Activated T-helper 2 cell treated with anti-CD3 and anti-CD28 coated beads, Interferon-gamma antibody, Interleukin-2, Interleukin-4, amounts not matched to agents 10 μg/mL and 5 μg/mL and 100 μg/mL, durations not matched to agents 14 hours and 24 hours and 36 hours (primary cell): Measurements from ENCODE around the gene SMAP1. TPM values are rescaled to one million over a fixed set of nuclear protein-coding genes. Genes with fewer than 3 reads are reported as not detected.
"Not testable (repeated sequence)": the region's sequence is repeated elsewhere in the genome, so short reads cannot be mapped to it uniquely, and the experiment has no call there.

Experiments used
- DNase-seq: peaks from one replicate; pipeline ENCODE4 v3.0.0; 2021; ENCODE audit warnings: low spot score
- H3K27ac Mint-ChIP-seq: one replicate; pipeline ENCODE4 v1.8.0; 2021; ENCODE audit warnings: mixed read lengths
- H3K27me3 Mint-ChIP-seq: one replicate; pipeline ENCODE4 v1.8.0; 2021; ENCODE audit warnings: low read depth, mixed read lengths
- H3K36me3 Mint-ChIP-seq: one replicate; pipeline ENCODE4 v1.8.0; 2021; ENCODE audit warnings: low read depth, mixed read lengths
- H3K4me1 Mint-ChIP-seq: one replicate; pipeline ENCODE4 v1.8.0; 2021; ENCODE audit warnings: low read depth, mixed read lengths
- H3K4me3 Mint-ChIP-seq: one replicate; pipeline ENCODE4 v1.8.0; 2021; ENCODE audit warnings: low read depth, mild to moderate bottlenecking, moderate library complexity, mixed read lengths
- H3K9me3 Mint-ChIP-seq: one replicate; pipeline ENCODE4 v1.8.0; 2021; ENCODE audit warnings: mixed read lengths
- intact Hi-C: fragments of 100-400 bp; cut with micrococcal nuclease; formaldehyde crosslinking; loops from one replicate; pipeline ENCODE4 v1.15.1; 2023
- total RNA-seq: library from RNA; stranded (reverse); gene quantifications from 2 replicates; pipeline ENCODE4 v1.2.3, GENCODE V29; 2022

The SMAP1 gene
- total RNA-seq, 1 donor from 2014 or later, result 26.0 TPM

DNA sequence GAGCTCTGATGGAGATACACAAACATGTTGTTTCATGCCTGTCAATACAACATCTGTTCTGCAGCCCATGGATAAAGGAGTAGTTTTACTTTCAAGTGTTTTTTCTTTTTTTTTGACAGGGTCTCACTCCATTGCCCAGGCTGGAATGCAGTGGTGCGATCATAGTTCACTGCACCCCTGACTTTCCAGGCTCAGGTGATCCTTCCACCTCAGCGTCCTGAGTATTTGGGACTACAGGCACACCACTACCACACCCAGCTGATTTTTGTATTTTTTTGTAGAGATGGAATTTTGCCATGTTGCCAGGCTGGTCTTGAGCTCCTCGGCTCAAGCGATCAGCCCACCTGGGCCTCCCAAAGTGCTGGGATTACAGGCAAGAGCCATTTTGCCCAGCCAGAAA lies 97.0 kb downstream of the SMAP1 start:
- no peaks in the 10 kb centered on the region for H3K27me3 Mint-ChIP-seq
- DNase-seq, result no peak
- no peak overlapping the region for H3K27ac Mint-ChIP-seq
- H3K9me3 Mint-ChIP-seq, result peaks cover 10% of the 10 kb centered on the region
- H3K36me3 Mint-ChIP-seq, result peaks cover 29% of the 10 kb centered on the region
- H3K4me3 Mint-ChIP-seq, result no peak overlapping the region
- intact Hi-C loops, result no loop called here
- no peaks in the 10 kb centered on the region for H3K4me1 Mint-ChIP-seq

DNA sequence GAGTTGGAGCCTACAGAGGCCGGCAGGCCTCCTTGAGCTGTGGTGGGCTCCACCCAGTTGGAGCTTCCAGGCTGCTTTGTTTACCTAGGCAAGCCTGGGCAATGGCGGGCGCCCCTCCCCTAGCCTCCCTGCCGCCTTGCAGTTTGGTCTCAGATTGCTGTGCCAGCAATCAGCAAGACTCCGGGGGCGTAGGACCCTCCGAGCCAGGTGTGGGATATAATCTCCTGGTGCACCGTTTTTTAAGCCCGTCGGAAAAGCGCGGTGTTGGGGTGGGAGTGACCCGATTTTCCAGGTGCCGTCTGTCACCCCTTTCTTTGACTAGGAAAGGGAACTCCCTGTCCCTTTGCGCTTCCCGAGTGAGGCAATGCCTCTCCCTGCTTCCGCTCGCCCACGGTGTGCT lies 103.7 kb downstream of the SMAP1 start:
- intact Hi-C loops, H3K4me1 Mint-ChIP-seq, H3K27me3 Mint-ChIP-seq, H3K9me3 Mint-ChIP-seq, H3K4me3 Mint-ChIP-seq, DNase-seq, H3K27ac Mint-ChIP-seq: not testable (repeated sequence)
- H3K36me3 Mint-ChIP-seq, result peaks cover 34% of the 10 kb centered on the region

DNA sequence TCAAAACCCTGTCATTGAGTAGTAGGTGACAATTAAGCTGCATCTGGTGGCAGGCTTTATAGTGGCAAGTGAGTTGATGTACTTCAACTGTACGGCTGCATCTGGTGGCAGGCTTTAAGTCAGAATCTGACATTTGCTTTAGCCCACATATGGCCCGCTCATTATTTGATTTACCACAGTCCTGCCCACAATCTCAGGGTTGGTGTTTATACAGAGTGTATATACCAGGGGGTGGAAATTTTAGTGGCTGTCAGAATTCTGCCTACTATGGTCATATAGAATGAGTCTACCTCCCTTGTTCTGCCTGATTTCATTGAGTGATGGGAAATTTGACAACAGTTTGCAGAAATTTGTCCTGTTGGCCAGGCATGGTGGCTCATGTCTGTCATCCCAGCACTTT lies 112.3 kb downstream of the SMAP1 start:
- no peak for DNase-seq
- H3K4me1 Mint-ChIP-seq, result no peaks in the 10 kb centered on the region
- H3K27me3 Mint-ChIP-seq, result no peaks in the 10 kb centered on the region
- intact Hi-C loops, result no loop called here
- no peak overlapping the region for H3K27ac Mint-ChIP-seq
- H3K9me3 Mint-ChIP-seq, result peaks cover 35% of the 10 kb centered on the region
- H3K4me3 Mint-ChIP-seq, result no peak overlapping the region
- H3K36me3 Mint-ChIP-seq, result peaks cover 48% of the 10 kb centered on the region

DNA sequence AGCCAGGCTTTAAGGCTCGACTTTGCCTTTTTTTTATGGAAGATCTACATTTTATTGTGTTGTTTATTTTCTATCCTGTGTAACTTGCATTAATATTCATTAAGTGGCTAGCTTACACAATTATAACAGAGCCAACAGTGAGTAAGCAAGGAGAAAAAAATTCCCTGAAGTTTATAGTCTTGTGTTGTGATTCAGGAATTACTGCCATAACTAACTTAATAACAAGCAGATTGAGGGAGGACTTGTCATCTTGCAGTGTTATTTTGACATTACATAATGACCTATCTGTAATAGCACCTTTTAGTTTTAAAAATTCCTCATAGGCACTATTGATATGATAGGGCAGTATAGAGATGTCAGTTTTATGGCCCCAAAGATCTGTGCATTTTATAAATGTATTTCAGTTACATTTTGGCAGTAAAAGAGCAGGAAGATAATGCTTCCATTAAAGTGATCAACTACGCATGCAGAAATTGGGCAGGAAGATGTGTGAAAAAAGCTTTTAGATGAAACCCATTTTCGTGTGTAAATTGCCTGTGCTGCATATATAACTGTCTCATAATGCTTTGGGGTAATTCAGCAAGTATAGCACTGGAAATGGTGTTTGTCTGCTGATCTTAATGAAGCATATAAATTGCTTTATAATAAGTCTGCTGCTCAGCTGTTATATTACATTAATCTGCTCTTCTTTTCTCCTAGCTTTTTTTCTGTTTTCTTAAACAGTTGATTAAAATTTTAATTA lies 123.0 kb downstream of the SMAP1 start:
- intact Hi-C loops, result no loop called here
- Mint-ChIP-seq H3K9me3 (peaks cover 19% of the 10 kb centered on the region), H3K4me1 (no peaks in the 10 kb centered on the region), H3K36me3 (peaks cover 21% of the 10 kb centered on the region), H3K27ac (no peak overlapping the region), H3K27me3 (no peaks in the 10 kb centered on the region), H3K4me3 (no peak overlapping the region)
- DNase-seq, result no peak

DNA sequence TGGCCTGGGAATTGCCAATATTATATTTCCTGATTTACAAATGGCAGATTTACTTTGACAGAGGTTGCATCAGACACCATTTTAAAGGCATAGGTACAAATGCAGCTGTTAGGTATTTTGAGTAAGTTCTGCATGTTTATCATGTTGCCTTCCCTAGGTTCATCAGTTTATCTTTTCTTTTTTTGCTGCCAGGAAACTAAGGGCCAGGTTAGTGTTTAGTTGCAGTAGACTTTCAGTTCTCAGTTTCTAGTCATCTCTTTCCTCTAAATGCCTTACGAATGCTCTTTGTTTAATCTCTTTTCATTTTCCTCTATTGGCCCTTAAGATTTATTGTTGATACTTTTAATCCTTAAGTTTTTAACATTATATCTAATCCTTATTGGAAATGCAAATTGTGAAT lies 129.9 kb downstream of the SMAP1 start:
- intact Hi-C loops, result no loop called here
- H3K36me3 Mint-ChIP-seq, result peaks cover 48% of the 10 kb centered on the region
- peaks cover 17% of the 10 kb centered on the region for H3K4me1 Mint-ChIP-seq

DNA sequence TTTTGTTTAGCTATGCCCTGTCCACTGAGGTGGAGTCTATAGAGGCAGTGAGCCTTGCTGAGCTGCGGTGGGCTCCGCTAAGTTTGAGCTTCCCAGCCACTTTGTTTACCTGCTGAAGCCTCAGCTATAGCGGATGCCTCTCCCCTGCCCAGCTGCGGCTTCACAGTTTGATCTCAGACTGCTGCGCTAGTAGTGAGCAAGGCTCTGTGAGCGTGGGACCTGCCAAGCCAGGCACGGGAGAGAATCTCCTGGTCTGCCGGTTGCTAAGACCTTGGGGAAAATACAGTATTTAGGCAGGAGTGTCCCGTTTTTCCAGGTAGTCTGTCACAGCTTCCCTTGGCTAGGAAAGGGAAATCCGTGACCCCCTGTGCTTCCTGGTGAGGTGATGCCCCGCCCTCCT lies 138.4 kb downstream of the SMAP1 start:
- Mint-ChIP-seq H3K27ac (no peak overlapping the region), H3K4me1 (peaks cover 4% of the 10 kb centered on the region), H3K9me3 (peaks cover 3% of the 10 kb centered on the region), H3K36me3 (peaks cover 37% of the 10 kb centered on the region), H3K27me3 (no peaks in the 10 kb centered on the region), H3K4me3 (no peak overlapping the region)
- no peak for DNase-seq
- intact Hi-C loops, result no loop called here

More for the DNA sequence above, 129.9 kb downstream of the SMAP1 start:
- peaks cover 16% of the 10 kb centered on the region for H3K9me3 Mint-ChIP-seq
- H3K27ac Mint-ChIP-seq, result no peak overlapping the region
- no peaks in the 10 kb centered on the region for H3K27me3 Mint-ChIP-seq
- H3K4me3 Mint-ChIP-seq, result no peak overlapping the region
- DNase-seq, result no peak

DNA sequence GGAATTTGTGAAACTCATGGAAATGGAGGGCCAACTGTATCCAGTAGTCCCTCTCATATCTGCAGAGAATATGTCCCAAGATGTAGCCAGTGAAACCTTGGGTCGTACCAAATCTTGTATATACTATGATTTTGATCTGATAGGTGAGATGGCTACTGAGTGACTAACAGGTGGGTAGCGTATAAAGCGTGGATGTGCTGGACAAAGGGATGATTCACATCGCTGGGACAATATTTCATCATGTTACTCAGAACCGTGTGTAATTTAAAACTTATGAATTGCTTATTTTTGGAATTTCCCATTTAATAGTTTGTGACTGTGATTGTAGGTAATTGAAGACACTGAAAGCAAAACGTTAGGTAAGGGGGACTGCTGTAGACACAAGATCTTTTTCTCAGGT lies 144.1 kb downstream of the SMAP1 start:
- no peaks in the 10 kb centered on the region for H3K36me3 Mint-ChIP-seq
- H3K27ac Mint-ChIP-seq, result no peak overlapping the region
- H3K4me1 Mint-ChIP-seq, result no peaks in the 10 kb centered on the region
- intact Hi-C loops, result no loop called here
- no peaks in the 10 kb centered on the region for H3K9me3 Mint-ChIP-seq
- no peak for DNase-seq
- H3K27me3 Mint-ChIP-seq, result no peaks in the 10 kb centered on the region
- H3K4me3 Mint-ChIP-seq, result no peak overlapping the region

DNA sequence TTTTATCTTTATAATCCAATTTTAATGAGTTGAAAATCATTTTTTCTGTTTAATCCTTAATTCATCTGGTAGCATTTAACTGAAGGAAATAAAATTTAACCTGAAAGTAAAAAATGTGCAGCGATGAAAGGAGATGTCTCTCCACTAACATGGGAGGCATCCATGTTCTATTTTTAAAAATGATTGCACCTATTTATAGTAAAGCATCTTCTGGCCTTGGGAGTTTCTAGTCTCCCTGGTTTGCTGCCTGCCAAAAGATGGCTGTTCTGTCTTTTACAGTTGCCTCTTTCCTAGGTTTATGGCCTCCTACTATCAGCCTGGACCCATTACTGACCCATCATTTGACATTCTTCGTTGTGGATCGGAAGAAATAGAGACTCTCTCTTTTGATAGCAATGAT lies 146.2 kb downstream of the SMAP1 start:
- Mint-ChIP-seq H3K27ac (no peak overlapping the region), H3K9me3 (no peaks in the 10 kb centered on the region), H3K27me3 (no peaks in the 10 kb centered on the region), H3K4me3 (no peak overlapping the region), H3K4me1 (no peaks in the 10 kb centered on the region), H3K36me3 (no peaks in the 10 kb centered on the region)
- intact Hi-C loops, result no loop called here
- no peak for DNase-seq

DNA sequence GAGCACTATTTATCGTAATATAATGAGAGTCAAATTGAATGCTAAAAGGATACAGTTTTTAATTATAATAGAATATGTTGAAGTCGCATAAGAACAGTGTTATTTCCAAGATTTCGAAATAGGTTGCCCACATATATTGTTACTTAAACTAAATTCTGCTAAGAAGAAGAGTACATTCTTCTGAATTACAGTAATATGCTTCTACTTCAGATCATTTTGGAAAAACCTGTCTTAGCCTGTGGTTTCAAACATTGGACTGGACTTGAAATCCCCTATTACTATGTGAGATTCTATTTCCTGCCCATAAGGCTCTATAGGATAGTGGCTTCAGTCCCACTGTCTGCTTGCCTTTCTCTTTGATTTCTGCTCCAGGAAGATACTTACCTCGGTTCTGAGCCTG lies 152.0 kb downstream of the SMAP1 start:
- peaks cover 8% of the 10 kb centered on the region for H3K36me3 Mint-ChIP-seq
- H3K27me3 Mint-ChIP-seq, result no peaks in the 10 kb centered on the region
- intact Hi-C loops, result no loop called here
- H3K9me3 Mint-ChIP-seq, result peaks cover 8% of the 10 kb centered on the region
- DNase-seq, result no peak
- no peak overlapping the region for H3K27ac Mint-ChIP-seq
- H3K4me1 Mint-ChIP-seq, result no peaks in the 10 kb centered on the region
- H3K4me3 Mint-ChIP-seq, result no peak overlapping the region

DNA sequence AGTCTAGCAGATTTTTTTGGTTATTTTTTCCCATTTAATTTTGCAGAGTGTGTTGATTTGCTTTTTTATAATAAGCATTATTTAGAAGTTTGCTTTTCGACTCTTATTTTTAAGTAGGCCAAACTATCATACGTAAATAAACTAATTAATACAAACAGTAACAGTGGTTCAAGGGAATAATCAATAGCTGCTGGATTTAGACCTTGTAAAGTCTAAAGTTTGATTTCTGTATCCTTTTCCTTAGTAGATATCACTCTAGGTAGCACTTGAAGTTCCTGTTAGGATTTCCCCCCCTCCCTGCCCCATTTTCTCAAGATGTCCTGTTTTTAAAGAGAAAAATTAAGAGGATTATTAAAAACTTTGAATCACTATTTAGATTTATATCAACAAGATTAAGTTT lies 153.1 kb downstream of the SMAP1 start:
- H3K27me3 Mint-ChIP-seq, result no peaks in the 10 kb centered on the region
- H3K4me1 Mint-ChIP-seq, result no peaks in the 10 kb centered on the region
- H3K9me3 Mint-ChIP-seq, result peaks cover 8% of the 10 kb centered on the region
- H3K27ac Mint-ChIP-seq, result no peak overlapping the region
- intact Hi-C loops, result no loop called here
- no peak overlapping the region for H3K4me3 Mint-ChIP-seq
- peaks cover 8% of the 10 kb centered on the region for H3K36me3 Mint-ChIP-seq
- DNase-seq, result no peak

DNA sequence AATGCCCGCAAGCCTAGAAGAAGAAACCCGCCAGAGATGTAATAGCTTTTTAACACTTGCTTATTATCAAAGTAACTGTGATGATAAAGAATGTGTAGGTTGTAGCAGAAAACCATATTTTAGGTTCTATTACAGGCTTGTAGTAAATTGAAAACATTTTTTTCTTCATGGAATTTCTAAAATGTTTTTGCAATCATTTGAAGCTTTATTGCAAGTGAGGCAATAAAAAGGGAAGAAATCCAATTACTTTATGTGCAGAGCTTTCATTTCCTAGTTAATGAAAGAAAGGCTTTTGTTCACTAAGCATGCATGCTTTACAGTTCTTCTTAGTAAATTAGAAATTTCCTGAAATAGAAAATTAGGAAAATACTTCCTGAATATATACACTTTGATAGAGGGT lies 154.1 kb downstream of the SMAP1 start:
- Mint-ChIP-seq H3K27me3 (no peaks in the 10 kb centered on the region), H3K9me3 (peaks cover 8% of the 10 kb centered on the region)
- intact Hi-C loops, result no loop called here

DNA sequence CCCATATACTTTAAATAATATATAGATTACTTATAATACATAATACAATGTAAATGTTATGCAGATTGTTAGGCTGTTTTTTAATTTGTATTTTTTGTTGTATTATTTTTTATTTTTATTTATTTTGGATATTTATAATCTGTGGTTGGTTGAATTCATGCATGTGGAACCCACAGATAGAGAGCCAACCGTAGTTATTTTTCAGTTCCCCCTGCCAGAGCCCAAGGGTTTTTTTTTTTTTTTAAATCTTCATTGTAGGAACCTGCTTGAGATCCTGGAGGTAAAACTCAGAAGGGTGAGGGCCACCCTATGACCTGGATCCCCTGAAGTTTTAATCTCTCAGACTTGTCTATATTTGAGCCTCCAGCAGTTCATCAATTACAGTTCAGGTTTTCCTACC lies 156.0 kb downstream of the SMAP1 start:
- Mint-ChIP-seq H3K27me3 (no peaks in the 10 kb centered on the region), H3K27ac (no peak overlapping the region), H3K4me3 (no peak overlapping the region), H3K36me3 (peaks cover 8% of the 10 kb centered on the region), H3K4me1 (peaks cover 4% of the 10 kb centered on the region), H3K9me3 (peaks cover 8% of the 10 kb centered on the region)
- intact Hi-C loops, result no loop called here
- DNase-seq, result no peak

More for the DNA sequence above, 154.1 kb downstream of the SMAP1 start:
- peaks cover 8% of the 10 kb centered on the region for H3K36me3 Mint-ChIP-seq
- DNase-seq, result no peak
- no peaks in the 10 kb centered on the region for H3K4me1 Mint-ChIP-seq
- no peak overlapping the region for H3K4me3 Mint-ChIP-seq
- no peak overlapping the region for H3K27ac Mint-ChIP-seq

DNA sequence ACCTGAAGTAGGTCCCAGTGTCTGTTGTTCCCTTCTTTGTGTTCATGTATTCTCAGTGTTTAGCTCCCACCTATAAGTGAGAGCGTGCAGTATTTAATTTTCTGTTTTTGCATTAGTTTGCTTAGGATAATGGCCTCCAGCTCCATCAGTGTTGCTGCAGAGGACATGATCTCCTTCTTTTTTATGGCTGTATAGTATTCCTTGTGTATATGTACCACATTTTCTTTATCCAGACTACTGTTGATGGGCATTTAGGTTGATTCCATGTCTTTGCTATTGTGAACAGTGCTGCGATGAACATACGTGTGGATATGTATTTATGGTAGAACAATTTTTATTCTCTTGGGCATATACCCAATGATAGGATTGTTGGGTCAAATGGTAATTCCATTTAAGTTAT lies 163.7 kb downstream of the SMAP1 start:
- Mint-ChIP-seq H3K36me3 (peaks cover 10% of the 10 kb centered on the region), H3K4me3 (no peak overlapping the region), H3K4me1 (peaks cover 4% of the 10 kb centered on the region), H3K9me3 (peaks cover 6% of the 10 kb centered on the region), H3K27ac (no peak overlapping the region), H3K27me3 (no peaks in the 10 kb centered on the region)
- intact Hi-C loops, result no loop called here
- DNase-seq, result no peak

DNA sequence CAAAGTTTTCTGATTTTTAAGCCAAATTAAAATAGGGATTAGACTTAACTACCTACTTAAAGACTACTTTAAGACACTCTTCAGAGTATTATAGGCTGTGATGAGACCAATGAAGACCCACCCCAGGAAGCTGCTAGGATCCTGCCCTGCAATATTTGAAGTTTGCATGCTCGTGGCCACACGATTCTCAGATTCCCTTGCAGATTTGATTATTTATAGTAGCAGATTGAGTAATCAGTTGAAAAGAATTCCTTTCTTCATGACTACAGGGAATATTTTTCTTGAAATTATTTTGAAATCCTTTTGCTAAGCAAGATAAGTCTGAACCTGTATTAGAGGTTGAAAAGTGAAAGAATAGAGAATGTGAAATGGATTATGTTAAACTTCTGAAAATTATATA lies 166.8 kb downstream of the SMAP1 start:
- intact Hi-C loops, result no loop called here
- no peak overlapping the region for H3K27ac Mint-ChIP-seq

More for the DNA sequence above, 166.8 kb downstream of the SMAP1 start:
- no peak for DNase-seq
- peaks cover 10% of the 10 kb centered on the region for H3K36me3 Mint-ChIP-seq
- peaks cover 2% of the 10 kb centered on the region for H3K4me1 Mint-ChIP-seq
- H3K27me3 Mint-ChIP-seq, result no peaks in the 10 kb centered on the region
- peaks cover 6% of the 10 kb centered on the region for H3K9me3 Mint-ChIP-seq
- H3K4me3 Mint-ChIP-seq, result no peak overlapping the region
